ENCODE results near the gene CLTCL1.

DNA sequence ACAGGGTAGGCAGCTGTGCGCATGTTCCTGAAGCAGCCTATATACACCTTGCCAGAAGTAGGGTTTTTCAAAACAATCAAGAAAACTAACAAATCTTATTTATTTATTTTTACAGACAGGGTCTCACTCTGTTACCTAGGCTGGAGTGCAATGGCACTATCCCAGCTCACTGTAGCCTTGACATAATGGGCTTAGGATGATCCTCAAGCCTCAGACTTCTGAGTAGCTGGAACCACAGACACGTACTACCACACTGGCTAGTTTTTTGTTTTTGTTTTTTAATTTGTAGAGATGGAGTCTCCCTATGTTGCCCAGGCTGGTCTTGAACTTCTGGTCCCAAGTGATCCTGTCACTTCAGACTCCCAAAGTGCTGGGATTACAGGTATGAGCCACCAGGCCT lies 25.7 kb downstream of the CLTCL1 start:
- TF ChIP-seq, protein P1, sequence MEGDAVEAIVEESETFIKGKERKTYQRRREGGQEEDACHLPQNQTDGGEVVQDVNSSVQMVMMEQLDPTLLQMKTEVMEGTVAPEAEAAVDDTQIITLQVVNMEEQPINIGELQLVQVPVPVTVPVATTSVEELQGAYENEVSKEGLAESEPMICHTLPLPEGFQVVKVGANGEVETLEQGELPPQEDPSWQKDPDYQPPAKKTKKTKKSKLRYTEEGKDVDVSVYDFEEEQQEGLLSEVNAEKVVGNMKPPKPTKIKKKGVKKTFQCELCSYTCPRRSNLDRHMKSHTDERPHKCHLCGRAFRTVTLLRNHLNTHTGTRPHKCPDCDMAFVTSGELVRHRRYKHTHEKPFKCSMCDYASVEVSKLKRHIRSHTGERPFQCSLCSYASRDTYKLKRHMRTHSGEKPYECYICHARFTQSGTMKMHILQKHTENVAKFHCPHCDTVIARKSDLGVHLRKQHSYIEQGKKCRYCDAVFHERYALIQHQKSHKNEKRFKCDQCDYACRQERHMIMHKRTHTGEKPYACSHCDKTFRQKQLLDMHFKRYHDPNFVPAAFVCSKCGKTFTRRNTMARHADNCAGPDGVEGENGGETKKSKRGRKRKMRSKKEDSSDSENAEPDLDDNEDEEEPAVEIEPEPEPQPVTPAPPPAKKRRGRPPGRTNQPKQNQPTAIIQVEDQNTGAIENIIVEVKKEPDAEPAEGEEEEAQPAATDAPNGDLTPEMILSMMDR (IDR thresholded peaks at IDR 0.05) = no peak
- TF ChIP-seq ZFX (IDR thresholded peaks at IDR 0.05; ENCODE audit: borderline replicate concordance) = no peak
